Glutamatergic neuron (in vitro differentiated cells): ENCODE measurements around the gene CPLX4. TPM values are rescaled to one million over a fixed set of nuclear protein-coding genes. Genes with fewer than 3 reads are reported as not detected.
A peak's percentile ranks its signal among the peaks of the same experiment; 100 is the strongest.

Experiments
- DNase-seq: peaks from one replicate; pipeline ENCODE4 v3.0.0; 2022
- H3K27ac Mint-ChIP-seq: one replicate; pipeline ENCODE4 v1.8.0; 2020; ENCODE audit warnings: mild to moderate bottlenecking, mixed read lengths, inconsistent platforms; ENCODE audit not compliant: unreplicated experiment
- H3K27me3 Mint-ChIP-seq: one replicate; pipeline ENCODE4 v1.8.0; 2020; ENCODE audit warnings: mild to moderate bottlenecking, moderate library complexity, mixed read lengths, inconsistent platforms; ENCODE audit not compliant: unreplicated experiment
- H3K36me3 Mint-ChIP-seq: one replicate; pipeline ENCODE4 v1.8.0; 2020; ENCODE audit warnings: mild to moderate bottlenecking, mixed read lengths, inconsistent platforms; ENCODE audit not compliant: unreplicated experiment
- H3K4me1 Mint-ChIP-seq: one replicate; pipeline ENCODE4 v1.8.0; 2020; ENCODE audit warnings: mild to moderate bottlenecking, low read depth, mixed read lengths, inconsistent platforms; ENCODE audit not compliant: unreplicated experiment
- H3K4me3 Mint-ChIP-seq: one replicate; pipeline ENCODE4 v1.8.0; 2020; ENCODE audit warnings: mild to moderate bottlenecking, mixed read lengths, inconsistent platforms; ENCODE audit not compliant: unreplicated experiment
- H3K9me3 Mint-ChIP-seq: one replicate; pipeline ENCODE4 v1.8.0; 2020; ENCODE audit warnings: mild to moderate bottlenecking, moderate library complexity, mixed read lengths, inconsistent platforms; ENCODE audit not compliant: unreplicated experiment
- total RNA-seq: library from RNA; stranded (reverse); fragmentation: NEBNext Ultra II Directional; extraction: Animal tissue kit (Norgen Biotek cat#: 25700); gene quantifications from one replicate; pipeline ENCODE4 v1.2.1, GENCODE V29; 2021; ENCODE audit not compliant: unreplicated experiment
- TF ChIP-seq, protein P1 (sequence below): fragments of 200-600 bp; sonication (generic); IDR thresholded peaks from one replicate; pipeline ENCODE4 v1.5.0; 2021; ENCODE audit not compliant: partially characterized antibody, unreplicated experiment

Gene CPLX4
- total RNA-seq, 1 donor from 2014 or later = not detected

- Mint-ChIP-seq H3K27me3 (peaks cover 25% of the 10 kb centered on the region), H3K27ac (no peak within 1 kb of the TSS)
Measured at GRCh38 chr18:59272891-59273758, 45.3 kb downstream of the CPLX4 start, which contains the start of gene RAX. RAX (minus strand) TSS chr18:59273454; CDS start chr18:59273206, 248 bp downstream.

GRCh38 chr18:59272221-59272888 lies 46.1 kb downstream of the CPLX4 start:
- Mint-ChIP-seq H3K4me1 (peaks cover 6% of the 10 kb centered on the region), H3K4me3 (peak overlapping the region; percentile 38), H3K36me3 (no peaks in the 10 kb centered on the region), H3K27me3 (peaks cover 30% of the 10 kb centered on the region), H3K27ac (no peak overlapping the region), H3K9me3 (peaks cover 3% of the 10 kb centered on the region)
- TF ChIP-seq, protein P1, sequence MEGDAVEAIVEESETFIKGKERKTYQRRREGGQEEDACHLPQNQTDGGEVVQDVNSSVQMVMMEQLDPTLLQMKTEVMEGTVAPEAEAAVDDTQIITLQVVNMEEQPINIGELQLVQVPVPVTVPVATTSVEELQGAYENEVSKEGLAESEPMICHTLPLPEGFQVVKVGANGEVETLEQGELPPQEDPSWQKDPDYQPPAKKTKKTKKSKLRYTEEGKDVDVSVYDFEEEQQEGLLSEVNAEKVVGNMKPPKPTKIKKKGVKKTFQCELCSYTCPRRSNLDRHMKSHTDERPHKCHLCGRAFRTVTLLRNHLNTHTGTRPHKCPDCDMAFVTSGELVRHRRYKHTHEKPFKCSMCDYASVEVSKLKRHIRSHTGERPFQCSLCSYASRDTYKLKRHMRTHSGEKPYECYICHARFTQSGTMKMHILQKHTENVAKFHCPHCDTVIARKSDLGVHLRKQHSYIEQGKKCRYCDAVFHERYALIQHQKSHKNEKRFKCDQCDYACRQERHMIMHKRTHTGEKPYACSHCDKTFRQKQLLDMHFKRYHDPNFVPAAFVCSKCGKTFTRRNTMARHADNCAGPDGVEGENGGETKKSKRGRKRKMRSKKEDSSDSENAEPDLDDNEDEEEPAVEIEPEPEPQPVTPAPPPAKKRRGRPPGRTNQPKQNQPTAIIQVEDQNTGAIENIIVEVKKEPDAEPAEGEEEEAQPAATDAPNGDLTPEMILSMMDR = no peak
- no peak for DNase-seq

More at GRCh38 chr18:59272891-59273758, 45.3 kb downstream of the CPLX4 start, which contains the start of gene RAX:
- H3K36me3 Mint-ChIP-seq = no peaks in the 10 kb centered on the region
- H3K4me1 Mint-ChIP-seq = peaks cover 4% of the 10 kb centered on the region
- H3K9me3 Mint-ChIP-seq = peaks cover 3% of the 10 kb centered on the region
- peak within 1 kb of the TSS; percentile 70 for H3K4me3 Mint-ChIP-seq
- DNase-seq = peak; percentile 76
- TF ChIP-seq, protein P1 = peak; percentile 29

- Mint-ChIP-seq H3K27me3 (peaks cover 34% of the 10 kb centered on the region), H3K27ac (no peak overlapping the region), H3K4me1 (peaks cover 6% of the 10 kb centered on the region), H3K4me3 (peak overlapping the region; percentile 38), H3K9me3 (peaks cover 4% of the 10 kb centered on the region), H3K36me3 (no peaks in the 10 kb centered on the region)
- TF ChIP-seq, protein P1 = no peak
- no peak for DNase-seq
Measured at GRCh38 chr18:59271606-59272220, 46.7 kb downstream of the CPLX4 start.

GRCh38 chr18:59270689-59271257 lies 47.7 kb downstream of the CPLX4 start:
- Mint-ChIP-seq H3K4me1 (peaks cover 6% of the 10 kb centered on the region), H3K36me3 (no peaks in the 10 kb centered on the region), H3K4me3 (no peak overlapping the region), H3K9me3 (peaks cover 7% of the 10 kb centered on the region), H3K27ac (no peak overlapping the region), H3K27me3 (peaks cover 41% of the 10 kb centered on the region)
- TF ChIP-seq, protein P1 = no peak
- DNase-seq = no peak
